Thyroid gland (tissue), 4 donors: ENCODE results near the gene CCDC187.

Source experiments
- CTCF ChIP-seq, 6 experiments: fragments of 200-600 bp in 3 of 6; fragments of 450-650 bp in 3 of 6; sonication (generic) in 3 of 6; IDR thresholded peaks; one replicate each; pipeline ENCODE4 v1.5.1; 2016 to 2019; ENCODE audit warnings: antibody characterized with exemption in 6 of 6, mild to moderate bottlenecking in 2 of 6, inconsistent platforms in 1 of 6, moderate library complexity in 1 of 6
- POLR2A ChIP-seq, 2 donors: fragments of 450-650 bp; IDR thresholded peaks; one replicate each; pipeline ENCODE4 v1.6.1; 2017; ENCODE audit warnings: antibody characterized with exemption in 2 of 2, mild to moderate bottlenecking in 2 of 2, moderate library complexity in 1 of 2

DNA sequence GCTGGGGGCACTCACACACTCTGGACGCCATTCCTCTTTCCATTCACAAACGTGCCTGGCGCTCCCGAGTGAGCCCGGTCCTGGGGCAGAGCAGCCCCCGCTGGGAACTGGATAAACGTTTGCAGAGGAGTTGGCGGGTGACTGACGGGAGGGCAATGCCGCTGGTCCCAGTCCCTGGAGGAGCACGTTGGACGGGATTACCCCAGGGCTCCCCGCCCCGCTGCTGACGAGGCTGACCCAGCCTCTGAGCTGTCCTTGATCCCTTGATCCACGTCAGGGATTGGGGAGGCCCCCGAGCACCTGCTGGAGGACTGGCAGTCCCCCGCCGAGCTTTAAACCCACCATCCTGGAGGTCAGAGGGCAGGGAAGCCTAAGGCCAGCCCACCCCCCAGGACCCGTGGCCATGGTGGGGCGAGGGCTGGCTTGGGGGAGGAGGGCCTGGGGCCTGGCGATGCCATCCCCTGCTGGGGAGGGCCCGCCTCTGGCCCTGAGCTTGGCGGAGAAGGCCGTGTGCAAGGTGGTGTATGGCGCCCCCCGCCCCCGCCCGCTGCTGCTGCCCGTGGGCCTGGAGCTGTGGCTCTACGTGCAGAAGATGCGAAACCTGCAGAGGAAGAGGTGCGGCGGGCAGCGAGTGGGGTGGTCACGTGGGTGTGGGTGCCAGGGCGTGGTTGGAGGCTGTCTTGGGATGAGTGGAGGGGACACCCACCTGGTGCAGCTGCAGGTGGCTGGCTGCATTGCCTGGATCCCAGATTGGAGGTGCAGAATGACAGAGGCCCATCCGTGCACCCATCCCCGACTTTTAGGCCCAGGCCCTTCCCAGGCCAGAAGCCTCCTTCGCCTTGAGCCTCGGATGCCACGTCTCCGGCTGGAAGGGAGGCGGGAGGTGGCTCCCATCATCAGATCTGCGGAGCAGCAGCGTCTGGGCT lies 27.9 kb upstream of the CCDC187 start:
- TF ChIP-seq CTCF (IDR thresholded peaks at IDR 0.05) (no peak), POLR2A (IDR thresholded peaks at IDR 0.05) (no peak)
